Neutrophil (primary cell): Measurements from ENCODE around the gene NDC80.

Experiments
- H3K27ac ChIP-seq: fragments of 200-600 bp; sonication (generic); 2 replicates; pipeline ENCODE4 v1.5.1; 2016; ENCODE audit warnings: mild to moderate bottlenecking, moderate library complexity
- H3K27me3 ChIP-seq: fragments of 200-600 bp; sonication (generic); 2 replicates; pipeline ENCODE4 v1.6.0; 2016; ENCODE audit warnings: mild to moderate bottlenecking
- H3K36me3 ChIP-seq: fragments of 200-600 bp; sonication (generic); 2 replicates; pipeline ENCODE4 v1.5.1; 2017
- H3K4me1 ChIP-seq, 2 experiments: fragments of 200-600 bp in 1 of 2; sonication (generic) in 1 of 2; 1 replicate in 1 of 2; 2 replicates in 1 of 2; pipeline versions ENCODE4 v1.5.1 to v1.6.1; 2013 to 2016; ENCODE audit warnings: low read depth in 1 of 2, low read length in 1 of 2, mild to moderate bottlenecking in 1 of 2, moderate library complexity in 1 of 2; ENCODE audit not compliant: control insufficient read depth in 1 of 2, insufficient read depth in 1 of 2
- H3K4me3 ChIP-seq, 2 experiments: fragments of 200-600 bp in 1 of 2; sonication (generic) in 1 of 2; 1 replicate in 1 of 2; 2 replicates in 1 of 2; pipeline ENCODE4 v1.5.1; 2013 to 2016; ENCODE audit warnings: low read depth in 1 of 2, low read length in 1 of 2, mild to moderate bottlenecking in 1 of 2, moderate library complexity in 1 of 2
- H3K9me3 ChIP-seq: fragments of 200-600 bp; sonication (generic); 2 replicates; pipeline ENCODE4 v1.5.1; 2016
- TF ChIP-seq, protein P1 (sequence below): fragments of 200-600 bp; sonication (generic); IDR thresholded peaks from 2 replicates; pipeline ENCODE4 v1.5.1; 2016; ENCODE audit warnings: antibody characterized with exemption

Gene NDC80

DNA sequence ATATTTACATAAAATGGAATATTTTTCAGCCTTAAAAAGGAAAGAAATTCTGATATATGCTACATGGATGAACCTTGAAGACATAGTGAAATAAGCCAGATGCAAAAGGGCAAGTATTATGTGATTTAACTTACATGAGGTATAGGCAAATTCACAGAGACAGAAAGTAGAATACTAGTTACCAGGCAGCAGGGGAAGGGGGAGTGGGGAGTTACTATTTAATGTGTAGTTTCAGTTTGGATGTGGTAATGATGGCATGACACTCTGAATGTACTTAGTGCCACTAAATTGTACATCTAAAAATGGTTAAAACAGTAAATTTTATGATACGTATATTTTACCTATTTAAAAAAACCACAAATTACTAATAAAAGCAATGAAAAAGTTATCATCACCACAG lies 12.1 kb upstream of the NDC80 start:
- Histone ChIP-seq H3K4me1 (no peaks in the 10 kb centered on the region), H3K27me3 (no peaks in the 10 kb centered on the region), H3K4me3 (no peak overlapping the region), H3K9me3 (no peaks in the 10 kb centered on the region), H3K27ac (no peak overlapping the region), H3K36me3 (peaks cover 6% of the 10 kb centered on the region)
- TF ChIP-seq, protein P1, sequence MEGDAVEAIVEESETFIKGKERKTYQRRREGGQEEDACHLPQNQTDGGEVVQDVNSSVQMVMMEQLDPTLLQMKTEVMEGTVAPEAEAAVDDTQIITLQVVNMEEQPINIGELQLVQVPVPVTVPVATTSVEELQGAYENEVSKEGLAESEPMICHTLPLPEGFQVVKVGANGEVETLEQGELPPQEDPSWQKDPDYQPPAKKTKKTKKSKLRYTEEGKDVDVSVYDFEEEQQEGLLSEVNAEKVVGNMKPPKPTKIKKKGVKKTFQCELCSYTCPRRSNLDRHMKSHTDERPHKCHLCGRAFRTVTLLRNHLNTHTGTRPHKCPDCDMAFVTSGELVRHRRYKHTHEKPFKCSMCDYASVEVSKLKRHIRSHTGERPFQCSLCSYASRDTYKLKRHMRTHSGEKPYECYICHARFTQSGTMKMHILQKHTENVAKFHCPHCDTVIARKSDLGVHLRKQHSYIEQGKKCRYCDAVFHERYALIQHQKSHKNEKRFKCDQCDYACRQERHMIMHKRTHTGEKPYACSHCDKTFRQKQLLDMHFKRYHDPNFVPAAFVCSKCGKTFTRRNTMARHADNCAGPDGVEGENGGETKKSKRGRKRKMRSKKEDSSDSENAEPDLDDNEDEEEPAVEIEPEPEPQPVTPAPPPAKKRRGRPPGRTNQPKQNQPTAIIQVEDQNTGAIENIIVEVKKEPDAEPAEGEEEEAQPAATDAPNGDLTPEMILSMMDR: no peak

DNA sequence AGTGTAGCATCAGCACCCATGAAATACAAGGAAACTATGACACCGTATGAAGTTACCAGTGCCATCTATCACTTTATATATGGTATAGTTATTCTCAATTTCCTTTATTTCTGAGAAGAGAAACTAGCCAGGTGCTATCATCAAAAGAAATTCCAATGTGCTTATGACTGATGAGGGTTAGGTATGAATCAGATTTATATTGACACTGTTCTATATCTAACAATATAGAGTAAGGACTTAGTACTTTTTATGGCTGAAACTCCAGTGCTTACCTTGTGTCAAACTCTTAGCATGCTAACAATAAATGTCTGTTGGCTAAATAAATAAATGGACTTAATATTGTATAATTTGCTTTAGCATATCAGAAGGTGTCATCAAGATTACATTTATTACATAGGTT lies 7.0 kb upstream of the NDC80 start:
- Histone ChIP-seq H3K9me3 (no peaks in the 10 kb centered on the region), H3K36me3 (peaks cover 6% of the 10 kb centered on the region), H3K27ac (no peak overlapping the region), H3K4me3 (no peak overlapping the region), H3K27me3 (no peaks in the 10 kb centered on the region), H3K4me1 (peaks cover 0 to 1% of the 10 kb centered on the region in 2 experiments)
- TF ChIP-seq, protein P1: no peak

DNA sequence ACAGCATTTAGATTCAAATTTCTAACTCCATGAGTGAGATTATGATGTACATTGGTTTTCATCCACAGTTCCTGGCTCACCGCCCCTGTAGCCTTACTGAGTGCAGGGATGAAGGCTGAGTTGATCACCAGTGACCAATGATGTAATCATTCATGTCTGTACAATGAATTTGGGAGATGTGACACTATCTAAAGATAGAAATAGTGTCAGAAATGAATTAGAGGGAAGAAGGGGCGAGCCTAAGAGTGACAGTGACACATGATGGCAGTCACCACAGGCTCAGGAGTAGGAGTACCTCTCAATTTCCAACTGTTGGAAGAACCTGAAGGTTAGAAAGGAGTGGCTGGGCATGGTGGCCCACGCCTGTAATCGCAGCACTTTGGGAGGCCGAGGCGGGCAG lies 3.2 kb upstream of the NDC80 start:
- Histone ChIP-seq H3K9me3 (no peaks in the 10 kb centered on the region), H3K4me3 (no peak overlapping the region), H3K27ac (no peak overlapping the region), H3K4me1 (peaks cover 28 to 33% of the 10 kb centered on the region in 2 experiments), H3K27me3 (no peaks in the 10 kb centered on the region), H3K36me3 (no peaks in the 10 kb centered on the region)
- TF ChIP-seq, protein P1: no peak

DNA sequence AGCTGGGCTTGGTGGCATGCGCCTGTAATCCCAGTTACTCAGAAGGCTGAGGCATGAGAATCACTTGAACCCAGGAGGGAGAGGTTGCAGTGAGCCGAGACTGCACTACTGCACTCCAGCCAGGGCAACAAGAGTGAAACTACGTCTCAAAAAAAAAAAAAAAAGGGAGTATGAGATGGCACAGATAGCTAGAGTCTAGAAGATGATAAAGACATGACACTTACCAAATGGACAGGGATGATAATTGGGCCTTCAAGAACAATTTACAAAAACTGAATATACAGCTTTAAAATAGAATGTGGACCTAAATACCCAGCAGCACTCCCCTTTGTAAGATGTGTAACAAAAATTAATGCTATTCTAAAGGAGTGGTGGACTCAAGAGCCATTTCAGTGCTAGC lies 2.8 kb upstream of the NDC80 start:
- Histone ChIP-seq H3K27ac (no peak overlapping the region), H3K4me1 (peaks cover 31 to 38% of the 10 kb centered on the region in 2 experiments), H3K36me3 (no peaks in the 10 kb centered on the region), H3K9me3 (no peaks in the 10 kb centered on the region), H3K27me3 (no peaks in the 10 kb centered on the region), H3K4me3 (no peak overlapping the region)
- TF ChIP-seq, protein P1: no peak

DNA sequence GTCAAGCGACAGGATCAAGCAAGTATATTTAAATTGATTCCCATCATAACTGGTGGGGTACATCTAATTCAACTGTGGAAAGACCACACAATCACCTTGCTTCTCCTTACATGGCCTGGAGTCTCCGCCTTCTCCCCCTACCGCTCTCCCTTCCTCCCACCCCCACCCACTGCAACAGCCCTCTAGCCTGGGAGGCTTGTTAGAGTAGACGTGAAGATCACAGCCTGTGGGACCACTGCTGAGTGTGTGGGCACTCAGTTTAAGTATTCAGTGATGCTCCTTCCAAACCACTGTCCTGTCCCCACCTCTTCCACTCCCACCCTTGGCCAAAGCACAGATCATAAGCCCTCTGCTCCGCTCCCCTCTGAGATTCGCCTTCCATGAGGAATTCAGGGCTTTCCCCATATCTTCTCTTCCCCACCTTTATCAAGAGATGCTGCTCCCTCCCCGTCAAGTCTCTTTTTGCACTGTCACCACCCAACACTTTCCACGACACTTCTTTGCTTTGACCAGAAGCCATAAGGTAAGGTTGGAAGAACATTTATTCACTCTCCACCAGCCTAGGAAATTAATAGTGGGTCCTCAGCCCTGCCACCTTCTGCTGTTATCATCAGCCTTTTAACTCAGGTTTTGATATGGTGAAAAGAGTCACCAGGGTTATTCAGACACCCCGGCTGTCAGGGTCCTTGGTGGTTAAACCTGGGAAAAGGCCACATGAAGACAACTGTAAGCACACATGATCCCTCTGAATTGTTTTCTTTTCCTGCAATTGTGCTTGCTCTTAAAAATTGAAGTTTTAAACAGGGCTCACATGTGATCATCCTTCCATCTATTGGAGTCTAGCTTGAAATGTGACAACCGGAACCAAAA lies 1.8 kb upstream of the NDC80 start:
- no peaks in the 10 kb centered on the region for H3K36me3 ChIP-seq
- TF ChIP-seq, protein P1: no peak
- peaks cover 31 to 41% of the 10 kb centered on the region in 2 experiments for H3K4me1 ChIP-seq
- H3K4me3 ChIP-seq: peak overlapping the region in 1 of 2 experiments; percentile 85
- H3K9me3 ChIP-seq: no peaks in the 10 kb centered on the region
- H3K27ac ChIP-seq: peak overlapping the region; percentile 92
- no peaks in the 10 kb centered on the region for H3K27me3 ChIP-seq
